HepG2 (cell line): ENCODE data around the gene NLRP6. TPM values are rescaled to one million over a fixed set of nuclear protein-coding genes. Genes with fewer than 3 reads are reported as not detected.

Source experiments
- ARHGAP35 ChIP-seq: sonication (generic); formaldehyde crosslinking; IDR thresholded peaks from 2 replicates; pipeline ENCODE4 v1.9.0; 2022; ENCODE audit warnings: mild to moderate bottlenecking, inconsistent platforms, moderate library complexity, missing genetic modification reagents, borderline replicate concordance
- CC2D1A ChIP-seq: sonication (generic); formaldehyde crosslinking; IDR thresholded peaks from 2 replicates; pipeline ENCODE4 v1.8.1; 2023; ENCODE audit warnings: mild to moderate bottlenecking, missing genetic modification reagents
- MBNL3 ChIP-seq: fragments of 250-450 bp; sonication (Bioruptor Pico); conservative IDR thresholded peaks from 2 replicates; pipeline ENCODE4 v1.8.0; 2022; ENCODE audit warnings: mild to moderate bottlenecking, inconsistent platforms
- NR1H2 ChIP-seq: sonication (generic); formaldehyde crosslinking; IDR thresholded peaks from 2 replicates; pipeline ENCODE4 v1.8.1; 2022; ENCODE audit warnings: low read depth, missing genetic modification reagents, borderline replicate concordance
- PHB2 ChIP-seq: fragments of 450-650 bp; IDR thresholded peaks from 2 replicates; pipeline ENCODE4 v1.6.1; 2018; ENCODE audit not compliant: partially characterized antibody
- PREB ChIP-seq: sonication (generic); formaldehyde crosslinking; IDR thresholded peaks from 2 replicates; pipeline ENCODE4 v1.4.0; 2020; ENCODE audit warnings: missing genetic modification reagents
- RAD21 ChIP-seq: fragments of 450-650 bp; formaldehyde crosslinking; IDR thresholded peaks from 2 replicates; pipeline ENCODE4 v1.5.0; 2020; ENCODE audit warnings: mild to moderate bottlenecking
- TERF1 ChIP-seq: sonication (generic); formaldehyde crosslinking; IDR thresholded peaks from 2 replicates; pipeline ENCODE4 v1.8.0; 2022; ENCODE audit warnings: mild to moderate bottlenecking, missing genetic modification reagents, moderate library complexity
- TOPORS ChIP-seq: sonication (generic); formaldehyde crosslinking; IDR thresholded peaks from 2 replicates; pipeline ENCODE4 v1.8.0; 2023; ENCODE audit warnings: mild to moderate bottlenecking, missing genetic modification reagents
- ZFP41 ChIP-seq: sonication (generic); formaldehyde crosslinking; IDR thresholded peaks from 2 replicates; pipeline ENCODE4 v1.4.0; 2020; ENCODE audit warnings: mild to moderate bottlenecking, missing genetic modification reagents, borderline replicate concordance
- ZNF138 ChIP-seq: sonication (generic); formaldehyde crosslinking; IDR thresholded peaks from 2 replicates; pipeline ENCODE4 v1.5.0; 2020; ENCODE audit warnings: mild to moderate bottlenecking, low read depth, missing genetic modification reagents
- ZNF431 ChIP-seq: sonication (generic); formaldehyde crosslinking; IDR thresholded peaks from 2 replicates; pipeline ENCODE4 v1.9.0; 2022; ENCODE audit warnings: missing genetic modification reagents, low read depth, mild to moderate bottlenecking, borderline replicate concordance
- polyA plus RNA-seq, 8 experiments: library from polyadenylated mRNA; depleted of rRNA in 3 of 8; stranded (reverse) in 7 of 8; unstranded in 1 of 8; fragments of >200 nt; fragmentation: Illumina TruSeq in 4 of 8; extraction: Trizol in 4 of 8; gene quantifications; 2 replicates each; pipeline versions ENCODE4 v1.2.1 to v1.2.3, GENCODE V29; 2011 to 2016; ENCODE audit warnings: low read depth in 4 of 8, missing spikeins in 1 of 8, mixed read lengths in 1 of 8; ENCODE audit not compliant: insufficient read depth in 1 of 8
- total RNA-seq, 5 experiments: library from RNA; depleted of rRNA; stranded (reverse); fragments of >200 nt; fragmentation: Illumina TruSeq; extraction: Trizol; gene quantifications; 2 replicates each; pipeline ENCODE4 v1.2.3, GENCODE V29; 2016; ENCODE audit warnings: low read depth in 1 of 5
- TF ChIP-seq, protein P1 (sequence below): sonication (generic); formaldehyde crosslinking; IDR thresholded peaks from 2 replicates; pipeline ENCODE4 v1.5.1; 2020; ENCODE audit warnings: mild to moderate bottlenecking, missing genetic modification reagents, borderline replicate concordance
- TF ChIP-seq, protein P2 (sequence below): sonication (generic); formaldehyde crosslinking; IDR thresholded peaks from 2 replicates; pipeline ENCODE4 v1.8.1; 2023; ENCODE audit warnings: mild to moderate bottlenecking, moderate library complexity, missing genetic modification reagents
- TF ChIP-seq, protein P3 (sequence below): sonication (generic); formaldehyde crosslinking; IDR thresholded peaks from 2 replicates; pipeline ENCODE4 v1.5.1; 2020; ENCODE audit warnings: mild to moderate bottlenecking, missing genetic modification reagents, moderate library complexity

Gene NLRP6
- total and polyA plus RNA-seq, 2 of the 13 experiments (the other 11 are each of a cell fraction or from before 2014, with no cell fraction given) = not detected

GRCh38 chr11:235997-236773, 42.0 kb upstream of the NLRP6 start, which contains the start of gene SIRT3 (continued):
- TF ChIP-seq, protein P1, sequence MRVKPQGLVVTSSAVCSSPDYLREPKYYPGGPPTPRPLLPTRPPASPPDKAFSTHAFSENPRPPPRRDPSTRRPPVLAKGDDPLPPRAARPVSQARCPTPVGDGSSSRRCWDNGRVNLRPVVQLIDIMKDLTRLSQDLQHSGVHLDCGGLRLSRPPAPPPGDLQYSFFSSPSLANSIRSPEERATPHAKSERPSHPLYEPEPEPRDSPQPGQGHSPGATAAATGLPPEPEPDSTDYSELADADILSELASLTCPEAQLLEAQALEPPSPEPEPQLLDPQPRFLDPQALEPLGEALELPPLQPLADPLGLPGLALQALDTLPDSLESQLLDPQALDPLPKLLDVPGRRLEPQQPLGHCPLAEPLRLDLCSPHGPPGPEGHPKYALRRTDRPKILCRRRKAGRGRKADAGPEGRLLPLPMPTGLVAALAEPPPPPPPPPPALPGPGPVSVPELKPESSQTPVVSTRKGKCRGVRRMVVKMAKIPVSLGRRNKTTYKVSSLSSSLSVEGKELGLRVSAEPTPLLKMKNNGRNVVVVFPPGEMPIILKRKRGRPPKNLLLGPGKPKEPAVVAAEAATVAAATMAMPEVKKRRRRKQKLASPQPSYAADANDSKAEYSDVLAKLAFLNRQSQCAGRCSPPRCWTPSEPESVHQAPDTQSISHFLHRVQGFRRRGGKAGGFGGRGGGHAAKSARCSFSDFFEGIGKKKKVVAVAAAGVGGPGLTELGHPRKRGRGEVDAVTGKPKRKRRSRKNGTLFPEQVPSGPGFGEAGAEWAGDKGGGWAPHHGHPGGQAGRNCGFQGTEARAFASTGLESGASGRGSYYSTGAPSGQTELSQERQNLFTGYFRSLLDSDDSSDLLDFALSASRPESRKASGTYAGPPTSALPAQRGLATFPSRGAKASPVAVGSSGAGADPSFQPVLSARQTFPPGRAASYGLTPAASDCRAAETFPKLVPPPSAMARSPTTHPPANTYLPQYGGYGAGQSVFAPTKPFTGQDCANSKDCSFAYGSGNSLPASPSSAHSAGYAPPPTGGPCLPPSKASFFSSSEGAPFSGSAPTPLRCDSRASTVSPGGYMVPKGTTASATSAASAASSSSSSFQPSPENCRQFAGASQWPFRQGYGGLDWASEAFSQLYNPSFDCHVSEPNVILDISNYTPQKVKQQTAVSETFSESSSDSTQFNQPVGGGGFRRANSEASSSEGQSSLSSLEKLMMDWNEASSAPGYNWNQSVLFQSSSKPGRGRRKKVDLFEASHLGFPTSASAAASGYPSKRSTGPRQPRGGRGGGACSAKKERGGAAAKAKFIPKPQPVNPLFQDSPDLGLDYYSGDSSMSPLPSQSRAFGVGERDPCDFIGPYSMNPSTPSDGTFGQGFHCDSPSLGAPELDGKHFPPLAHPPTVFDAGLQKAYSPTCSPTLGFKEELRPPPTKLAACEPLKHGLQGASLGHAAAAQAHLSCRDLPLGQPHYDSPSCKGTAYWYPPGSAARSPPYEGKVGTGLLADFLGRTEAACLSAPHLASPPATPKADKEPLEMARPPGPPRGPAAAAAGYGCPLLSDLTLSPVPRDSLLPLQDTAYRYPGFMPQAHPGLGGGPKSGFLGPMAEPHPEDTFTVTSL = no peak
- TF ChIP-seq RAD21 (CRISPR knock-in tag) (no peak; the same call in 1 of the 2 replicates), CC2D1A (CRISPR knock-in tag) (no peak), ARHGAP35 (CRISPR knock-in tag) (peak; percentile 24; the same call in 1 of the 2 replicates), NR1H2 (CRISPR knock-in tag) (no peak), MBNL3 (CRISPR knock-in tag) (no peak), TOPORS (peak; percentile 74; the same call in 1 of the 2 replicates), PHB2 (no peak), ZFP41 (CRISPR knock-in tag) (no peak), PREB (CRISPR knock-in tag) (no peak), ZNF431 (CRISPR knock-in tag) (0 out of 2 replicates have a peak, but pooled peaks have one; percentile 63), ZNF138 (CRISPR knock-in tag) (no peak), TERF1 (CRISPR knock-in tag) (no peak)
- TF ChIP-seq, protein P2, sequence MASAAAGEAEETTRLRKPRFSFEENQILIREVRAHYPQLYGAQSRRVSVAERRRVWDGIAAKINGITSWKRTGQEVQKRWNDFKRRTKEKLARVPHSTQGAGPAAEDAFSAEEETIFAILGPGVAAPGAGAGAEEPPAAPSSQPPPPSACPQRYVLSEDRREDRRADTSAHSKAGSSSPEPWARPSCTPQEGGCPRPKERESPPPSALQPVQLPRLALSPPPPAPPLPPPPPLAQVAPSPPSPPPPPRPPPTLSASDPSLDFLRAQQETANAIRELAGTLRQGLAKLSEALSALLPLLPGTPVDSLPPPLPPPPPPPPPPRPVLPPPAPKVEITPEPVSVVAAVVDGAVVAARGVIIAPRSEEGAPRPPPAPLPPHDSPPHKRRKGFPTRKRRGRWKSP (CRISPR knock-in tag) = no peak
- TF ChIP-seq, protein P3, sequence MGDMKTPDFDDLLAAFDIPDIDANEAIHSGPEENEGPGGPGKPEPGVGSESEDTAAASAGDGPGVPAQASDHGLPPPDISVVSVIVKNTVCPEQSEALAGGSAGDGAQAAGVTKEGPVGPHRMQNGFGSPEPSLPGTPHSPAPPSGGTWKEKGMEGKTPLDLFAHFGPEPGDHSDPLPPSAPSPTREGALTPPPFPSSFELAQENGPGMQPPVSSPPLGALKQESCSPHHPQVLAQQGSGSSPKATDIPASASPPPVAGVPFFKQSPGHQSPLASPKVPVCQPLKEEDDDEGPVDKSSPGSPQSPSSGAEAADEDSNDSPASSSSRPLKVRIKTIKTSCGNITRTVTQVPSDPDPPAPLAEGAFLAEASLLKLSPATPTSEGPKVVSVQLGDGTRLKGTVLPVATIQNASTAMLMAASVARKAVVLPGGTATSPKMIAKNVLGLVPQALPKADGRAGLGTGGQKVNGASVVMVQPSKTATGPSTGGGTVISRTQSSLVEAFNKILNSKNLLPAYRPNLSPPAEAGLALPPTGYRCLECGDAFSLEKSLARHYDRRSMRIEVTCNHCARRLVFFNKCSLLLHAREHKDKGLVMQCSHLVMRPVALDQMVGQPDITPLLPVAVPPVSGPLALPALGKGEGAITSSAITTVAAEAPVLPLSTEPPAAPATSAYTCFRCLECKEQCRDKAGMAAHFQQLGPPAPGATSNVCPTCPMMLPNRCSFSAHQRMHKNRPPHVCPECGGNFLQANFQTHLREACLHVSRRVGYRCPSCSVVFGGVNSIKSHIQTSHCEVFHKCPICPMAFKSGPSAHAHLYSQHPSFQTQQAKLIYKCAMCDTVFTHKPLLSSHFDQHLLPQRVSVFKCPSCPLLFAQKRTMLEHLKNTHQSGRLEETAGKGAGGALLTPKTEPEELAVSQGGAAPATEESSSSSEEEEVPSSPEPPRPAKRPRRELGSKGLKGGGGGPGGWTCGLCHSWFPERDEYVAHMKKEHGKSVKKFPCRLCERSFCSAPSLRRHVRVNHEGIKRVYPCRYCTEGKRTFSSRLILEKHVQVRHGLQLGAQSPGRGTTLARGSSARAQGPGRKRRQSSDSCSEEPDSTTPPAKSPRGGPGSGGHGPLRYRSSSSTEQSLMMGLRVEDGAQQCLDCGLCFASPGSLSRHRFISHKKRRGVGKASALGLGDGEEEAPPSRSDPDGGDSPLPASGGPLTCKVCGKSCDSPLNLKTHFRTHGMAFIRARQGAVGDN = peak; percentile 50
